Measurements from ENCODE around the gene RPS2. TPM values are rescaled to one million over a fixed set of nuclear protein-coding genes. Genes with fewer than 3 reads are reported as not detected.
"Not testable (repeated sequence)": the region's sequence is repeated elsewhere in the genome, so short reads cannot be mapped to it uniquely, and the experiment has no call there.

The RPS2 gene
- total RNA-seq, 4 donors from 2014 or later = 1,591 to 3,468 (median 1,745) TPM

- no peak for DNase-seq (ENCODE audit: low spot score in 2 of 2)
- no peaks in the 10 kb centered on the region for H3K36me3 ChIP-seq
- no peak overlapping the region for H3K27ac ChIP-seq
- no peaks in the 10 kb centered on the region for H3K9me3 ChIP-seq
- 16 to 26% methylated on average over 15 to 17 of the region's 24 CpGs for WGBS, 2 donors
- H3K27me3 ChIP-seq = peaks cover 0 to 64% of the 10 kb centered on the region in 2 donors
- TF ChIP-seq POLR2A (IDR thresholded peaks at IDR 0.05) (no peak), CTCF (IDR thresholded peaks at IDR 0.05) (no peak), EP300 (IDR thresholded peaks at IDR 0.05) (no peak)
- peaks cover 0 to 21% (median 0%) of the 10 kb centered on the region in 4 donors for H3K4me1 ChIP-seq
- H3K4me3 ChIP-seq = no peak overlapping the region
These were observed 41.2 kb downstream of the RPS2 start for GRCh38 chr16:1923299-1924034.

- TF ChIP-seq POLR2A (IDR thresholded peaks at IDR 0.05) (no peak), EP300 (IDR thresholded peaks at IDR 0.05) (no peak), CTCF (IDR thresholded peaks at IDR 0.05) (no peak)
- Histone ChIP-seq H3K4me1 (peaks cover 0 to 29% (median 0%) of the 10 kb centered on the region in 4 donors), H3K36me3 (no peaks in the 10 kb centered on the region), H3K4me3 (no peak overlapping the region), H3K9me3 (no peaks in the 10 kb centered on the region), H3K27me3 (peaks cover 0 to 70% of the 10 kb centered on the region in 2 donors), H3K27ac (no peak overlapping the region)
- WGBS, 2 donors = 76 to 77% methylated on average over 8 of the region's 8 CpGs
- DNase-seq (ENCODE audit: low spot score in 2 of 2) = no peak
These were observed 42.3 kb downstream of the RPS2 start for GRCh38 chr16:1922357-1922756.

GRCh38 chr16:1920727-1921171, 43.9 kb downstream of the RPS2 start:
- no peak for TF ChIP-seq EP300 (IDR thresholded peaks at IDR 0.05)
- TF ChIP-seq POLR2A (IDR thresholded peaks at IDR 0.05) = no peak
- TF ChIP-seq CTCF (IDR thresholded peaks at IDR 0.05) = no peak
- Histone ChIP-seq H3K27ac (no peak overlapping the region), H3K36me3 (no peaks in the 10 kb centered on the region), H3K9me3 (no peaks in the 10 kb centered on the region), H3K27me3 (peaks cover 0 to 86% of the 10 kb centered on the region in 2 donors), H3K4me1 (peaks cover 0 to 32% (median 0%) of the 10 kb centered on the region in 4 donors), H3K4me3 (no peak overlapping the region)
- 6 to 14% methylated on average over 10 to 15 of the region's 15 CpGs for WGBS, 2 donors
- DNase-seq (ENCODE audit: low spot score in 2 of 2) = no peak

GRCh38 chr16:1920122-1920521, 44.5 kb downstream of the RPS2 start:
- H3K9me3 ChIP-seq; DNase-seq (ENCODE audit: low spot score in 2 of 2); H3K36me3 ChIP-seq; H3K4me3 ChIP-seq; H3K27ac ChIP-seq: not testable (repeated sequence)
- Histone ChIP-seq H3K27me3 (peaks cover 0 to 93% of the 10 kb centered on the region in 2 donors), H3K4me1 (peaks cover 0 to 32% (median 0%) of the 10 kb centered on the region in 4 donors)
- WGBS, 2 donors = 67% methylated on average over 20 to 21 of the region's 21 CpGs

- TF ChIP-seq POLR2A (IDR thresholded peaks at IDR 0.05) = no peak
- TF ChIP-seq CTCF (IDR thresholded peaks at IDR 0.05) = no peak
- TF ChIP-seq EP300 (IDR thresholded peaks at IDR 0.05) = no peak
- Histone ChIP-seq H3K36me3 (no peaks in the 10 kb centered on the region), H3K27ac (no peak overlapping the region), H3K27me3 (peaks cover 0 to 95% of the 10 kb centered on the region in 2 donors), H3K4me3 (no peak overlapping the region), H3K4me1 (peaks cover 0 to 32% (median 0%) of the 10 kb centered on the region in 4 donors), H3K9me3 (no peaks in the 10 kb centered on the region)
- 25 to 28% methylated on average over 11 to 23 of the region's 30 CpGs for WGBS, 2 donors
- DNase-seq (ENCODE audit: low spot score in 2 of 2) = no peak
These were observed 45.2 kb downstream of the RPS2 start for GRCh38 chr16:1919327-1919998.
